ENCODE data around the gene NPY2R.

Gene NPY2R

GRCh38 chr4:155252327-155252726, 43.9 kb downstream of the NPY2R start:
- no peak for DNase-seq

GRCh38 chr4:155263480-155263879, 55.0 kb downstream of the NPY2R start:
- no peak for DNase-seq

GRCh38 chr4:155265113-155265512, 56.7 kb downstream of the NPY2R start:
- DNase-seq, result no peak
